HG03045 (cell line): ENCODE measurements around the gene B3GALNT1.

ENCODE experiments used
- ATAC-seq: cut with Tn5 transposase; IDR thresholded peaks from one replicate; pipeline ENCODE4 v1.9.1; 2021; ENCODE audit warnings: mild to moderate bottlenecking, moderate library complexity; ENCODE audit not compliant: unreplicated experiment

The B3GALNT1 gene

GRCh38 chr3:161081633-161082032, 23.5 kb downstream of the B3GALNT1 start:
- peak; percentile 93 for ATAC-seq

GRCh38 chr3:161073181-161073580, 32.0 kb downstream of the B3GALNT1 start:
- no peak for ATAC-seq

GRCh38 chr3:161072751-161073150, 32.4 kb downstream of the B3GALNT1 start:
- no peak for ATAC-seq

GRCh38 chr3:161072211-161072621, 32.9 kb downstream of the B3GALNT1 start:
- no peak for ATAC-seq

DNA sequence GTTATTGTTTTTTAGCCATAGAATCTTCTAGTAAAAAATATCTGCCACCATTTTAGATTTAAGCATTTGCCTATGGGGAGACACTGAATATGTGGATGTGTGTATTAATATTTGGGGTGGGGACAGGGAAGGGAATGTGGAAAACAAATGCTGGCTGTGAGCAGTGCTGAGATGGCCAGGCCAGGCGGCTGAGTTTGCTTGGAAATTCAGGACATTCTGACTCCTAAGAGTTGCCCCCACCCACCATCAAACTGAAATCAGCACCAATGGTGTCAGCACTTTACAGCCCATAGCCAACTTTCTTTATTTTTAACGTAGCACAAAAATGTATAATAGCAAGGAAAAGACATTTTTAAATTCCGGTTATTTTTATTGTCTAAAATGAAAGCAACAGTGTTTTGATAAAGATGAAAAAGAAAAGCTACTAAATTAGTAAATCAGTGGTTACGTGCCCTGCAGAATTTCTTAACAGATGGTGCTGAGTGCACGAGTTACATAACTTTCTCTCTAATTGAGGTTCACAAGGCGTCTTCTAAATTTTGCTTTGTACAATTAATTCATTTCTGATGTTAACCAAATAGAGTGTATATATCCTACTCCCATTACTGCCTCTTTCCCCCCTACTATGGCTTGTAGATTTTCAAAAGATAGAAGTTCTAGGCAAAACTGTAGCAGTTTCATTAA, 34.0 kb downstream of the B3GALNT1 start:
- ATAC-seq = no peak

GRCh38 chr3:161070252-161070930, 34.8 kb downstream of the B3GALNT1 start:
- no peak for ATAC-seq

GRCh38 chr3:161069511-161070251, 35.5 kb downstream of the B3GALNT1 start:
- peak; percentile 95 for ATAC-seq

GRCh38 chr3:161067335-161067734, 37.8 kb downstream of the B3GALNT1 start:
- no peak for ATAC-seq

DNA sequence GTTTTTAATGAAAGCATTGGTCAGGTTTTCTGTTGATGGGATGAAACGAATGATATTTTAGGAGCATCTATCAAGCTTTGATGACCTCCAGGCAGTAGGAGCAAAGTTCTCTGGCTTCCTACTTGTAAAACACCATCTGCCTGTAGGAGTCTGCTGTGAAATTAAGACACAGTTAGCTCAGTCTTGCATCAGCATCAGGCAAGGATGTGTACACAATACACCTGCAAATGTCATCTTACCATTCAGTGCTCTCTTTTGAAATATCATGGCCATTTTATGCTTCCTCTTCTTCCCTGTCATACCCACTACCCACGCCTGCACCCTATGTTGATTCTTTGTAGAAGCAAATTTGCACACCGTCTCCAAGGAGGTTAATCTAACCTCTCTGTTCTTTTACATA, 38.2 kb downstream of the B3GALNT1 start:
- no peak for ATAC-seq

DNA sequence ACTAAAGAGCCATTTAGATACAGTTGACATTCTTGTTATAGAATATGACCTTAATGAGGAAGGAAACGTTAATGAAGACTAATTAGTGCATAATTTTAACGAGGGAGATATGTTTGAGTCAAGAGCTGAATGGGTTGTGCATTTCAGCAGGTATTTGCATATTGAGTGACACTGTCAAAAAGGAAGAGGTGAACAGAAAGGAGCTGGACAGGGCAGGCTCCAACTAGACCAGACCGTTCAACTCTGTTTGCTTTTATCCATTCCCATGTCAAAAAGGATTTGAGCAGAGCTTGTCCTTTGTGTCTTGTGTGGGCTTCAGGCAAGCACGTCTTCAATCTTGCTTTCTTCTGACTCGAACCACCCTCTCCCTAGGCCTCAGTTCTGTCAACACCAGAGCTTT, 40.7 kb downstream of the B3GALNT1 start:
- ATAC-seq = no peak

DNA sequence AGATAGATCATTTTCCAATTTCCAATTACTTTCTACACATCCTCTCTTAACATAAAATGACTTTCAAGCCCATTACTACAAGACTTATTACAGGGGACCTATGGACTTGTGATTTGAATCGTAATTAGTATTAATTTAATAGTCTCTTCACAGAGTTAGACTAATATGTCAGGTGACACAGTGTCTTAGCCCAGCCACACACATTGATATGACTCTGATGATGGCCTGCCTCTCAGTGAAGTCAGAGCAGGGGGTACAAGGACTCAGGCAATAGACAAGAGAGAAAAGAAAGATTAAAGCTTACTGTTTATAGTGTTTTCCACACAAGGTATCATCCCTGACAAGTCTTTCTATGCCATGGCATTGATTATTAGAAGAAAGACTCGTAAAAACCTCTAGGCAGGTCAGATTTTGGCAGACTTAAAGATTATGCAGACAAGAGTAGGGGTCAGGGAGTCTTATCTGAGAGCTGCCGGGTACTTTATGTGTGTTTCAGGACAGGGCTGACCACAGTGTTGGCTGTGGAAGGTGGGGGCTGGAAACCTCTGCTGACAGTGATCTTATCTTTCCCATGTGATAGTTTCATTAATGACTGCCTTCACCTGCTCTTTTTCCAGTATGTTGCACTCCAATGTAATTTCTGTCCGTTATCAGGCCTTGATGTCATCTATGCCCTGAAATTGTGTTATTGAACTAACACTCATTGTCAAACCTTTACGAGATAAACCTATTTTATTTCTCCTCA, 50.1 kb downstream of the B3GALNT1 start:
- no peak for ATAC-seq

DNA sequence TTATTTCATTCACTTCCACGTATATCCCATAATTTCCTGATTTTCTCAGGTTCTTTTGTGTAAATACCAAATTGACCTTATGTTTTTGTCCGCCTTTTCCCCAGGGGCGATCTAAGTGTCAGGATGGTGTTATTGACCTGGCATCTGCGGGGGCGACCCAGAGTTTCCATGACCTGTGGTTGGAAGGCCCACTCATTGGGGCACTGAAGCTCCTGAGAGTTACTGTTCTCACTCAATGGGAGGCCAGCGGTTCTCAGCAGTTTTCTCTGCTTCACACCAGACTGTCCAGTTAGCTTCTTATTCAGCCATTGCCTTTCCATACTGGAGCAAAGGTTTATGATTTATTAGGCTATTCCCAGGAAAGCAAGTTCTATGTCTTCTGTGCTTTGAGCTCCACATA, 53.3 kb downstream of the B3GALNT1 start:
- ATAC-seq = no peak

DNA sequence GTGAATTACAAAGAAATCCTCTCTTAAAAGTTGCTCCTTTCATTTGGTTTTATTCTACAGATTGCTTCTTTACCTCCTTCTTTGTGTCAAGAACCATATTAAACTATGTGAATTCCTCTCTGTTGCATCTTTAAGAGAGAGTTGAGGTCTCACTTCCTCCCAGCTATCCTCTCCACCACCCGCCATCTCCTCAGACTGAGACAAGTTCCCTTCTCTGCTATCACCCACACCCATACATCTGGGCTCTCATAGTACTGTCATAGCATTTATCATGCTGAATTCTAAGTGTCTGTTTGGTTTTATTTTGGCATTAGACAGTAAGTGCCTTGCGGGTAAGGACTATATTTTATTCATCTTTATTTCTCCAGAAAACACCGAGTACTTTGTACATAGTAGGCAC, 54.2 kb downstream of the B3GALNT1 start:
- no peak for ATAC-seq

DNA sequence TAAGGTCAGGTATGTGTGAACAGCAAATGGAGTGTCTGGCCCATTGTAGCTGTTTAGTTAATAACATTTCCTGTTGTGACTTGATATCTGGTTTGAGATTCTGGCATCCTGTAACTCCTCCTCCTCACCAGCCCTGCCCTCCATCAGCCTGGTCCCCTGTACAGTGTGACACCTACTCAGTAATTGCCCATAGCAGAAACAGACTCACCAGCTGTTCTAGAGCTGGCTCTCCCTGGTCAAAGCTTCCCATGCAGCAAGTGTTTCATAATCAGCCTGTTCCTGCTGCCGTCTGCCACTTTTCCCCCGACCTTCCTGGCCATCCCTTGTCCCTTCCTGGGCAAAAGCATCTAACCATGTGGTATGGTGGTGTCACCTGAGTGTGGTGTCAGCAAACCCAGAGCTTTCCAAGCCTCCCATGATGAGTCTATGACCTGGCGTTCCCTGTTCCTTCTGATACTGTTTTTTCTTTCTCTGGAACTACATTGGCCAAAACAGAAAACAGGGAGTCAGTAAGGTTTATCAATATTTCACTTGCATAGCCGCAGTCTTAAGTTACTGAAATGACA, 55.4 kb downstream of the B3GALNT1 start:
- no peak for ATAC-seq

DNA sequence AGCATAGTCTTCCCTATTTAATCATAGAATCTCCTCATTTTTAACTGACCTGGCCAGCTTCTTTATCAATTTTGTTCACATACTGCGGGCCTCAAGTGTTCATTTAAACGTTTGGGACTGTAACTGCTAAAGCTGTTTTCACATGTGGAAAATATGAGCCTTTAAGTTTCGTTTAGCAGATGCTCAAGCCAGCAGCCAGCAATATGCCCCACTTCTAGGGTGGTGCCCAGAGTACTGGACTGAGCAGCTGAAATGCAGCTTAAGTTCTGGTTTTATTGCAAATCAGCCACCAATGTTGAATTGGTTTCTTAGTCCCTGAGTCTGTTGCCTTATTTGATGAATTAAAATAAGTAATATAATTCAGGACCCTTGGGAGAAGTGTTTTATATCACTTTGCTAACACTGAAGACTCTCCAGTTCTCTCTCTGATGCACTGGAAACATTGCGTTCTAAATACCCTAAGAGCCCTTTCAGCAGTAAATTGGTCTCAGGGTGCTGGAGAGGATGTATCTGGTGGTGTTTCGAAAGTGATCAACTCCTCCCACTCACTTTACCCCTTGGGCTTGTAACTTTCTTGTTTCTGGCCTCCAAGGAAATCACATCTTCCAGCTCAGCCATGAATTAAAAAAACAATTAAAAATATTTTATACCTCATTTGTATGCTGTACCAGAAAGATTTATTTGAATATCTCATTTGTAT, 61.7 kb downstream of the B3GALNT1 start:
- no peak for ATAC-seq

- no peak for ATAC-seq
Measured at GRCh38 chr3:161042023-161042501, 63.1 kb downstream of the B3GALNT1 start.

GRCh38 chr3:161038725-161039124, 66.4 kb downstream of the B3GALNT1 start:
- ATAC-seq = no peak

DNA sequence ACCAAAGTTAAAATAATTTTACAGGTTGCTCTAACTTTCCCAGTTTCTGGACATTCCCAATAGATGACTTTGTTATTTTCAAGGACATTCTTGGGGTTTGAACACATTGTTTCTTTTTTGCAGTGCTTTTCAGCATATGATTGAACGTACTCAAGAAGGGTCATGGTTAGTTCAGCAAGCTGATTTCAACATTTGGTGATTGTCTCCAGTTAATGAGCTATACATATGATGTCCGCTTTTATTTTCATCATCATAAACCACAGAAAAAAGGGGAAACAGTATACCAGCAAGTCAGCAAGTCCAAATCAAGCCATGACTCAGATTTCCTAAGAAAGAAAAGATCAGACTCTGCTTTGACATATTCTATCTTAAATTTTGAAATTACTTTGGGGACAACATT, 69.4 kb downstream of the B3GALNT1 start:
- no peak for ATAC-seq

GRCh38 chr3:161034913-161035550, 70.1 kb downstream of the B3GALNT1 start:
- peak; percentile 47 for ATAC-seq
